ENCODE measurements around the gene KRT84. TPM values are rescaled to one million over a fixed set of nuclear protein-coding genes. Genes with fewer than 3 reads are reported as not detected.

Gene KRT84
- total and polyA plus RNA-seq, 10 of the 15 experiments (the other 5 are each of a cell fraction or from before 2014, with no cell fraction given): not detected

DNA sequence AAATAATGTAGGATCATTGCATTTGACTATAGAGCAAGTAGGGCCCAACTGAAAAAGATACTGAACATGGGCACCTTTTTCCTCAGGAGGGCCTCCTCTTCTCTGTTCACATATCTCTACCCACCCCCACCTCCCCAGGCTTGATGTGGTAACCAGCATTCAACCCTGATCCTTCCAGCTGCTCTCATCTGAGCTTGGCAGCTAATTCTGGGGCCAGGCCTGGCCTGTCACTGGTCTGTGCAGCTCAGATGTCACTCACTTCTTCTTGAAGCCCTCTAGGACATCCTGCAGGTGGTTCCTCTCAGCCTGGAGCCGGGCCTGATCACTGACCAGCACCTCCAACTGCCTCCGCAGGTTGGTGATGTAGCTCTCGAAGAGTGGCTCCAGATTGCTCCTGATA, 2.1 kb downstream of the KRT84 start:
- ATAC-seq: no peak
- BruUV-seq (replicated peaks): no TSS peak
- Histone ChIP-seq H4K20me1 (ENCODE audit: control insufficient read depth, insufficient read depth) (no peaks in the 10 kb centered on the region; the same call in 1 of the 2 replicates), H3K9me3 (replicated peaks; ENCODE audit: control insufficient read depth, insufficient read depth, low read length) (no peaks in the 10 kb centered on the region), H2AFZ (ENCODE audit: control insufficient read depth, low read depth, low read length) (no peak overlapping the region), H3K4me1 (ENCODE audit: control insufficient read depth, insufficient read depth, low read length) (no peaks in the 10 kb centered on the region), H3K79me2 (ENCODE audit: control insufficient read depth, insufficient read depth, low read length) (no peaks in the 10 kb centered on the region), H3K4me3 (no peak overlapping the region), H3K27me3 (replicated peaks in 1 of 2; ENCODE audit: control insufficient read depth in 2 of 2, insufficient read depth in 2 of 2, low read length in 1 of 2) (peaks cover 4 to 11% of the 10 kb centered on the region in 2 experiments), H3K4me2 (ENCODE audit: control insufficient read depth, insufficient read depth) (no peak overlapping the region), H3K36me3 (ENCODE audit: control insufficient read depth in 2 of 2, insufficient read depth in 2 of 2, low read length in 1 of 2) (no peaks in the 10 kb centered on the region), H3K27ac (ENCODE audit: control insufficient read depth, insufficient read depth) (no peak overlapping the region), H3K9ac (ENCODE audit: control insufficient read depth, insufficient read depth, low read length) (no peak overlapping the region)
- FAIRE-seq: no peak
- intact Hi-C loops (cut with micrococcal nuclease; ENCODE audit: unreplicated experiment): no loop called here
- DNase-seq (ENCODE audit: low read depth, low spot score): no peak
- in situ Hi-C loops (cut with MboI): loop anchor here (5.0 to 25.0 kb wide), 2 partner anchors 494 to 604 kb away; no protein-coding TSS in a partner anchor
- 41% methylated on average over 3 of the region's 3 CpGs for WGBS (ENCODE audit: insufficient coverage, insufficient replicate concordance, low lambda C conversion rate, missing lambda C conversion rate)
- ChIA-PET POLR2A (no interaction called here), RAD21 (ENCODE audit: unreplicated experiment) (interaction anchor here (1.0 kb wide), 1 partner anchor 11 kb away, joined by 3 read pairs; no protein-coding TSS in a partner anchor), SMC1A (ENCODE audit: uncharacterized antibody, unreplicated experiment) (no interaction called here), CTCF (interaction anchor here (0.8 to 1.3 kb wide), 3 partner anchors 11 to 56 kb away, joined by 3 read pairs; no protein-coding TSS in a partner anchor)
- no peak for TF ChIP-seq FOXM1 (IDR thresholded peaks at IDR 0.05; ENCODE audit: low read depth, low read length)
- no peak for TF ChIP-seq SIN3A (IDR thresholded peaks at IDR 0.05; ENCODE audit: low read depth, low read length)

DNA sequence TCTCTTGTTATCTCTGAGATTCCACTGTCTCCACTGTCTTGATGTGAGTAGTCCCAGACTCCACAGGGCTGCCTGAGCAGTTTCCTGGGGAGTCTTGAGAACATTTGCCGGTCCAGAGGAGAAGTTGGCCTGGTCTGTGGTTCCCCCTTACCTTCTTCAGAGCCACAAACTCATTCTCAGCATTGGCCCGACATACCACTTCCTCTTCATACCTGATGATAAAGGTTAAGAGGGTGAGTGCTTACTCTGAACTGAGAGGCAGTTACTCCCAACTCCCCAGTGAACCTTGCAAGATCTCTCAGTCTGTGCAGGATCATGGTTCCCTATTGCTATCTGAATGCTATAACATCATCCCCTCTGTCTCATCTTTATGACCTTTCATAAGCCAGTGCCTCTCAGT, 2.6 kb downstream of the KRT84 start:
- ATAC-seq (no peak), FAIRE-seq (no peak), DNase-seq (ENCODE audit: low read depth, low spot score) (no peak)
- RAD21 ChIA-PET (ENCODE audit: unreplicated experiment): no interaction called here
- no peaks in the 10 kb centered on the region for H3K4me1 ChIP-seq (ENCODE audit: control insufficient read depth, insufficient read depth, low read length)
- H2AFZ ChIP-seq (ENCODE audit: control insufficient read depth, low read depth, low read length): no peak overlapping the region
- SMC1A ChIA-PET (ENCODE audit: uncharacterized antibody, unreplicated experiment): no interaction called here
- H3K4me2 ChIP-seq (ENCODE audit: control insufficient read depth, insufficient read depth): no peak overlapping the region
- no peaks in the 10 kb centered on the region for H3K79me2 ChIP-seq (ENCODE audit: control insufficient read depth, insufficient read depth, low read length)
- WGBS (ENCODE audit: insufficient coverage, insufficient replicate concordance, low lambda C conversion rate, missing lambda C conversion rate): 0% methylated on average over 2 of the region's 2 CpGs
- H3K36me3 ChIP-seq (ENCODE audit: control insufficient read depth in 2 of 2, insufficient read depth in 2 of 2, low read length in 1 of 2): no peaks in the 10 kb centered on the region
- CTCF ChIA-PET: interaction anchor here (1.2 to 1.3 kb wide), 2 partner anchors 10 to 55 kb away, joined by 3 read pairs; no protein-coding TSS in a partner anchor
- no TSS peak for BruUV-seq (replicated peaks)
- H3K27me3 ChIP-seq (replicated peaks in 1 of 2; ENCODE audit: control insufficient read depth in 2 of 2, insufficient read depth in 2 of 2, low read length in 1 of 2): peaks cover 1 to 7% of the 10 kb centered on the region in 2 experiments; a peak in 3 of 4 replicates
- H3K27ac ChIP-seq (ENCODE audit: control insufficient read depth, insufficient read depth): no peak overlapping the region
- POLR2A ChIA-PET: no interaction called here
- H3K9me3 ChIP-seq (replicated peaks; ENCODE audit: control insufficient read depth, insufficient read depth, low read length): no peaks in the 10 kb centered on the region
- no peak overlapping the region for H3K4me3 ChIP-seq
- in situ Hi-C loops (cut with MboI): loop anchor here (5.0 to 25.0 kb wide), 2 partner anchors 494 to 604 kb away; no protein-coding TSS in a partner anchor
- H4K20me1 ChIP-seq (ENCODE audit: control insufficient read depth, insufficient read depth): no peaks in the 10 kb centered on the region; the same call in 1 of the 2 replicates
- intact Hi-C loops (cut with micrococcal nuclease; ENCODE audit: unreplicated experiment): no loop called here
- TF ChIP-seq SPI1 (IDR thresholded peaks at IDR 0.05; ENCODE audit: borderline replicate concordance, insufficient read depth, low read depth, low read length): peak; percentile 60; the same call in 1 of the 2 replicates
- no peak for TF ChIP-seq IKZF1 (conservative IDR thresholded peaks at IDR 0.05)
- no peak overlapping the region for H3K9ac ChIP-seq (ENCODE audit: control insufficient read depth, insufficient read depth, low read length)

All from GM12878 (cell line).